HL-60 (cell line): ENCODE data around the gene CLTRN.

Experiments used
- POLR2AphosphoS5 ChIP-seq: IDR thresholded peaks from 2 replicates; pipeline ENCODE4 v1.6.1; 2012; ENCODE audit warnings: low read depth
- SPI1 ChIP-seq: IDR thresholded peaks from 2 replicates; pipeline ENCODE4 v1.6.1; 2012; ENCODE audit warnings: low read depth, mild to moderate bottlenecking, borderline replicate concordance
- TF ChIP-seq, protein P1 (sequence below): IDR thresholded peaks from one replicate; pipeline ENCODE4 v1.5.1; 2011; ENCODE audit warnings: low read length, control low read depth, inconsistent platforms; ENCODE audit not compliant: insufficient read depth

DNA sequence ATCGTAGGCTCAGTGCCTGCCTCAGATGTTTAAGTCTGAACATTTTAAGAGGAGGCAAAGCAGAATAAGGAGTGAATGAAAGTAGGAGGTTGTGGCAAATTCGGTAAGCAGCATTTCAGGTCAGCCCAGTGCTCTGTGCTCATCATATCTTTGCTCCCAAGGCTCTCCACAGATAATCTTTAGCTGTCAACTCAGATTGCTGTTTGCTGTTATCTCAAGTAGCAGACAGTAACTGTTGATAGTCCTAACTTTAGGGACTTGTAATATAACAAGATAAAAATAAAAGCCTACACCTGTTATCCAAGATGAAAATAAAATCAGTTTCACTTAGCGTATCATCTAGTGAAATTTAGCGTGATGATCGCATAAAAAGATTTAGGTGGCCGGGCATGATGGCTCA lies 18.6 kb upstream of the CLTRN start:
- TF ChIP-seq, protein P1, sequence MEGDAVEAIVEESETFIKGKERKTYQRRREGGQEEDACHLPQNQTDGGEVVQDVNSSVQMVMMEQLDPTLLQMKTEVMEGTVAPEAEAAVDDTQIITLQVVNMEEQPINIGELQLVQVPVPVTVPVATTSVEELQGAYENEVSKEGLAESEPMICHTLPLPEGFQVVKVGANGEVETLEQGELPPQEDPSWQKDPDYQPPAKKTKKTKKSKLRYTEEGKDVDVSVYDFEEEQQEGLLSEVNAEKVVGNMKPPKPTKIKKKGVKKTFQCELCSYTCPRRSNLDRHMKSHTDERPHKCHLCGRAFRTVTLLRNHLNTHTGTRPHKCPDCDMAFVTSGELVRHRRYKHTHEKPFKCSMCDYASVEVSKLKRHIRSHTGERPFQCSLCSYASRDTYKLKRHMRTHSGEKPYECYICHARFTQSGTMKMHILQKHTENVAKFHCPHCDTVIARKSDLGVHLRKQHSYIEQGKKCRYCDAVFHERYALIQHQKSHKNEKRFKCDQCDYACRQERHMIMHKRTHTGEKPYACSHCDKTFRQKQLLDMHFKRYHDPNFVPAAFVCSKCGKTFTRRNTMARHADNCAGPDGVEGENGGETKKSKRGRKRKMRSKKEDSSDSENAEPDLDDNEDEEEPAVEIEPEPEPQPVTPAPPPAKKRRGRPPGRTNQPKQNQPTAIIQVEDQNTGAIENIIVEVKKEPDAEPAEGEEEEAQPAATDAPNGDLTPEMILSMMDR = no peak
- no peak for TF ChIP-seq POLR2AphosphoS5
- no peak for TF ChIP-seq SPI1
